Spleen (tissue), 11 donors: Measurements from ENCODE around the gene MRPL44. TPM values are rescaled to one million over a fixed set of nuclear protein-coding genes. Genes with fewer than 3 reads are reported as not detected.

ENCODE experiments used
- DNase-seq: peaks from one replicate; pipeline ENCODE4 v3.0.0-alpha.2; 2020
- H3K27ac ChIP-seq, 8 donors: fragments of 200-600 bp; sonication (generic) in 7 of 8; 1 replicate in 4 of 8; 2 replicates in 4 of 8; pipeline versions ENCODE4 v1.5.0 to v1.8.0; 2016 to 2021; ENCODE audit warnings: inconsistent platforms in 4 of 8, mild to moderate bottlenecking in 4 of 8, moderate library complexity in 1 of 8
- H3K27me3 ChIP-seq, 7 donors: fragments of 200-600 bp; sonication (generic) in 6 of 7; replicated peaks in 1 of 7; 1 replicate in 4 of 7; 2 replicates in 3 of 7; pipeline versions ENCODE4 v1.5.0 to v1.8.0; 2016 to 2021; ENCODE audit warnings: inconsistent platforms in 3 of 7, mild to moderate bottlenecking in 1 of 7
- H3K36me3 ChIP-seq, 6 donors: fragments of 200-600 bp; sonication (generic) in 5 of 6; 1 replicate in 4 of 6; 2 replicates in 2 of 6; pipeline versions ENCODE4 v1.5.0 to v1.8.0; 2016 to 2021; ENCODE audit warnings: inconsistent platforms in 2 of 6
- H3K4me1 ChIP-seq, 6 donors: fragments of 200-600 bp; sonication (generic) in 5 of 6; 1 replicate in 3 of 6; 2 replicates in 3 of 6; pipeline versions ENCODE4 v1.5.0 to v1.8.0; 2016 to 2021; ENCODE audit warnings: inconsistent platforms in 3 of 6
- H3K4me3 ChIP-seq, 8 donors: fragments of 200-600 bp; sonication (generic) in 7 of 8; 1 replicate in 4 of 8; 2 replicates in 4 of 8; pipeline versions ENCODE4 v1.5.0 to v1.8.0; 2016 to 2021; ENCODE audit warnings: inconsistent platforms in 4 of 8, mild to moderate bottlenecking in 4 of 8, moderate library complexity in 2 of 8
- H3K9me3 ChIP-seq, 8 donors: fragments of 200-600 bp; sonication (generic) in 7 of 8; 1 replicate in 4 of 8; 2 replicates in 4 of 8; pipeline versions ENCODE4 v1.5.0 to v1.8.0; 2016 to 2021; ENCODE audit warnings: inconsistent platforms in 4 of 8
- CTCF ChIP-seq, 11 experiments: fragments of 200-600 bp in 7 of 11; fragments of 450-650 bp in 4 of 11; sonication (generic) in 4 of 11; IDR thresholded peaks in 8 of 11; conservative IDR thresholded peaks in 3 of 11; 1 replicate in 7 of 11; 2 replicates in 4 of 11; pipeline versions ENCODE4 v1.4.0 to v1.8.0; 2016 to 2021; ENCODE audit warnings: antibody characterized with exemption in 11 of 11, inconsistent platforms in 4 of 11, mild to moderate bottlenecking in 1 of 11
- POLR2A ChIP-seq, 3 donors: fragments of 450-650 bp; IDR thresholded peaks; one replicate each; pipeline ENCODE4 v1.5.1; 2017; ENCODE audit warnings: antibody characterized with exemption in 3 of 3, mild to moderate bottlenecking in 1 of 3
- POLR2AphosphoS5 ChIP-seq, 3 donors: sonication (generic); formaldehyde crosslinking; IDR thresholded peaks; one replicate each; pipeline ENCODE4 v1.5.1; 2017; ENCODE audit warnings: antibody characterized with exemption in 3 of 3
- WGBS, 5 donors: extraction: QIAGEN DNeasy Blood & Tissue Kit in 3 of 5; methylation state at CpG; one replicate each; pipeline versions ENCODE4 v1.1.5 to v1.1.7; 2013 to 2018; 5-methylcytosine and 5-hydroxymethylcytosine counted together
- intact Hi-C: fragments of 100-400 bp; cut with DNase I; formaldehyde crosslinking; loops from one replicate; pipeline ENCODE4 v1.15.0; 2023; ENCODE audit warnings: low total_unique reads
- polyA plus RNA-seq, 3 donors: library from polyadenylated mRNA; stranded (reverse); fragments of 200-250 nt; gene quantifications; one replicate each; pipeline ENCODE4 v1.2.1, GENCODE V29; 2013
- total RNA-seq, 7 donors: library from RNA; depleted of rRNA in 3 of 7; stranded (reverse); fragments of >200 nt in 3 of 7; fragmentation: NEBNext Ultra II Directional in 4 of 7; extraction: Animal tissue kit (Norgen Biotek cat#: 25700) in 4 of 7; gene quantifications; one replicate each; pipeline versions ENCODE4 v1.1.0 to v1.2.1, GENCODE V29; 2016 to 2021
- donor health status: healthy with polysubstance abuse.
- donor health status: DM: no; HTN: no; CAD: no; lungs with moderate emphysema.
- donor health status: DM: no; HTN: no; CAD: no.
- donor health status: Bipolar disorder and iron deficiency.
- donor health status: healthy.
- donor health status: DM: no; HTN: no; CAD: no.
- donor health status: DM: yes; HTN: yes; CAD: no.

MRPL44 gene
- total and polyA plus RNA-seq, 10 donors: 19.4 to 36.3 (median 26.0) TPM

DNA sequence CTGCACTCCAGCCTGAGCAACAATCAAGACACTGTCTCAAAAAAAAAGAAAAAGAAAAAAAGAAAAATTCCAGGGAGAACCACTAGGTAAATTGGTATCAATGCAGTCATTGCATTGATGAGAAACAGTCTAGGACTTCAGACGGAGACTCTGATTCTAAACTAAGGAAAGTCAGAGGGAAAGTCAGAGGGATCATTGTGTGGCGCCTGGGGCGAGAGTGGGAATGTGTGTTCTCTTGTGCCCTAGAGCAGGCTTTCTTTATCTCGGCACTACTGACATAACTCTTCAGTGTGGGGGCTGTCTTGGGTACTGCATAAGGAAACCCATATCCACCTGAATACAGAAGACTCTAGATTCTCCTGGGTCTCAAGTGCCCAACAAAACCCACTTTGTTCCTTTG, 57.1 kb downstream of the MRPL44 start:
- Histone ChIP-seq H3K27ac (no peak overlapping the region), H3K27me3 (no peaks in the 10 kb centered on the region), H3K4me1 (peaks cover 0 to 8% (median 0%) of the 10 kb centered on the region in 6 donors), H3K4me3 (no peak overlapping the region), H3K9me3 (no peaks in the 10 kb centered on the region), H3K36me3 (no peaks in the 10 kb centered on the region)
- no peak for DNase-seq
- intact Hi-C loops: no loop called here
- TF ChIP-seq POLR2AphosphoS5 (IDR thresholded peaks at IDR 0.05): no peak
- no peak for TF ChIP-seq CTCF (IDR thresholded peaks at IDR 0.05 in 8 of 11, conservative IDR thresholded peaks at IDR 0.05 in 3 of 11)
- TF ChIP-seq POLR2A (IDR thresholded peaks at IDR 0.05): no peak
- 89 to 98% (median 93%) methylated on average over 4 of the region's 4 CpGs for WGBS, 5 donors

DNA sequence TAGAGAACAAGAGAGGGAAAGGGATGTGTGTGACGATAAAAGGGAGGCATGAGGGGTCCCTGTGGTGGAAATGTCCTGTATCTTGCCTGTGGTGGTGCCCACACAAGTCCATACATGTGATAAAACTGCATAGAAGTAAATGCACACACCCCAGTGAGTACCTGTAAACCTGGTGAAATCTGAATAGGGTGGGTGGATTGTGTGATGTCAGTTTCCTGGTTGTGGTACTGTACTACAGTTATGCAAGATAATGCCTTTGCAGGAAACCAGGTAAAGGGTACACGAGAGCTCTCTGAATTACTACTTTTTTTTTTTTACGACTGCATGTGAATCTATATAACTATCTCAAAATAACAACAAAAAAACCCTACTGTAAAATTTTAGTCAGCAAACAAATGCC, 59.7 kb downstream of the MRPL44 start:
- peaks cover 0 to 3% (median 0%) of the 10 kb centered on the region in 6 donors for H3K4me1 ChIP-seq

More for the DNA sequence above, 59.7 kb downstream of the MRPL44 start:
- Histone ChIP-seq H3K4me3 (no peak overlapping the region), H3K9me3 (no peaks in the 10 kb centered on the region), H3K27ac (no peak overlapping the region), H3K36me3 (no peaks in the 10 kb centered on the region), H3K27me3 (no peaks in the 10 kb centered on the region)
- no peak for TF ChIP-seq POLR2A (IDR thresholded peaks at IDR 0.05)
- no peak for TF ChIP-seq POLR2AphosphoS5 (IDR thresholded peaks at IDR 0.05)
- TF ChIP-seq CTCF (IDR thresholded peaks at IDR 0.05 in 8 of 11, conservative IDR thresholded peaks at IDR 0.05 in 3 of 11): no peak
- intact Hi-C loops: no loop called here
- WGBS, 5 donors: 53 to 62% (median 56%) methylated on average over 3 of the region's 3 CpGs
- DNase-seq: no peak

Other genes with a start within 250 kb of the MRPL44 start
- 10 to 100 TPM in 5 of 7 donors, 1 to 10 TPM in 2; 6.3 to 16.0 (median 12.7) TPM for gene AP1S3, start 119.9 kb upstream of the MRPL44 start, total RNA-seq
- gene AP1S3, start 119.9 kb upstream of the MRPL44 start, polyA plus RNA-seq: 1 to 10 TPM; 2.4 to 6.7 (median 3.2) TPM
- gene WDFY1, start 12.1 kb upstream of the MRPL44 start, total RNA-seq: 10 to 100 TPM; 46.4 to 68.5 (median 54.7) TPM
- gene WDFY1, start 12.1 kb upstream of the MRPL44 start, polyA plus RNA-seq: 10 to 100 TPM; 14.3 to 20.4 (median 18.1) TPM
- 10 to 100 TPM; 20.9 to 55.3 (median 31.6) TPM for gene SERPINE2, start 81.8 kb downstream of the MRPL44 start, total RNA-seq
- gene SERPINE2, start 81.8 kb downstream of the MRPL44 start, polyA plus RNA-seq: 100 to 1,000 TPM in 1 of 3 donors, 10 to 100 TPM in 2; 34.1 to 105 (median 44.2) TPM